ENCODE measurements around the gene ARL8A.

DNA sequence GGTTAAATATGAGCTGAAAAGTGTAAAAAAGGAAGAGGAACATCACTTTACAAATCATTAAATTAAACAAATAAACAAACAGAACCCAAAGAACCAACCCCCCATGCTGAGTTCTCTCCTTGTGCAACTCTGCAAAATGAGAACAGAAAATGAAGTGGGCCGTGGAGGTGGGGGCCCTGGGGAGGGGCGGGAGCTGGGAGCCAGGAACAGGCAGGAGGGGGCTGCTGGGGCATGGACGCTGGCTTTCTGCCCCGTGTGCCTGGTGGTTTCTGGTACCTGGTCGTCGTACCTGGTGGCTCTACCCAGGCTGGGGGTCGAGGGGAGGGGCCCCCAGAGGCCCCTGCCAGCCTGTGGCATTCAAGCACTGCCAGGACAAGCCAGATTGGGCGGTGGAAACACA lies 11.0 kb downstream of the ARL8A start:
- TF ChIP-seq, protein P1, sequence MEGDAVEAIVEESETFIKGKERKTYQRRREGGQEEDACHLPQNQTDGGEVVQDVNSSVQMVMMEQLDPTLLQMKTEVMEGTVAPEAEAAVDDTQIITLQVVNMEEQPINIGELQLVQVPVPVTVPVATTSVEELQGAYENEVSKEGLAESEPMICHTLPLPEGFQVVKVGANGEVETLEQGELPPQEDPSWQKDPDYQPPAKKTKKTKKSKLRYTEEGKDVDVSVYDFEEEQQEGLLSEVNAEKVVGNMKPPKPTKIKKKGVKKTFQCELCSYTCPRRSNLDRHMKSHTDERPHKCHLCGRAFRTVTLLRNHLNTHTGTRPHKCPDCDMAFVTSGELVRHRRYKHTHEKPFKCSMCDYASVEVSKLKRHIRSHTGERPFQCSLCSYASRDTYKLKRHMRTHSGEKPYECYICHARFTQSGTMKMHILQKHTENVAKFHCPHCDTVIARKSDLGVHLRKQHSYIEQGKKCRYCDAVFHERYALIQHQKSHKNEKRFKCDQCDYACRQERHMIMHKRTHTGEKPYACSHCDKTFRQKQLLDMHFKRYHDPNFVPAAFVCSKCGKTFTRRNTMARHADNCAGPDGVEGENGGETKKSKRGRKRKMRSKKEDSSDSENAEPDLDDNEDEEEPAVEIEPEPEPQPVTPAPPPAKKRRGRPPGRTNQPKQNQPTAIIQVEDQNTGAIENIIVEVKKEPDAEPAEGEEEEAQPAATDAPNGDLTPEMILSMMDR (IDR thresholded peaks at IDR 0.05) = no peak
- no peak for TF ChIP-seq EZH2 (IDR thresholded peaks at IDR 0.05; ENCODE audit: borderline replicate concordance, insufficient read depth, low read depth, low read length, poor library complexity, severe bottlenecking)

Data from B cell (primary cell).